Heart left ventricle (tissue), 16 donors: ENCODE results near the gene GBX2. TPM values are rescaled to one million over a fixed set of nuclear protein-coding genes. Genes with fewer than 3 reads are reported as not detected.
"Not testable (repeated sequence)": the region's sequence is repeated elsewhere in the genome, so short reads cannot be mapped to it uniquely, and the experiment has no call there.

Source experiments
- ATAC-seq, 4 donors: fragments of 200-7000 bp; cut with Tn5 transposase; one replicate each; pipeline ENCODE4 v1.9.1; 2020 to 2022; ENCODE audit warnings: moderate library complexity in 4 of 4, mild to moderate bottlenecking in 3 of 4, moderate number of reproducible peaks in 1 of 4
- DNase-seq, 5 donors: peaks; one replicate each; pipeline ENCODE4 v3.0.0-alpha.2; 2020
- H3K27ac ChIP-seq, 12 donors: fragments of 200-600 bp; sonication (generic) in 4 of 12; one replicate each; pipeline versions ENCODE4 v1.5.0 to v1.8.0; 2016 to 2022; ENCODE audit warnings: mild to moderate bottlenecking in 2 of 12
- H3K27me3 ChIP-seq, 9 donors: fragments of 200-600 bp; sonication (generic) in 2 of 9; one replicate each; pipeline versions ENCODE4 v1.5.1 to v1.8.0; 2016 to 2022; ENCODE audit warnings: mild to moderate bottlenecking in 3 of 9
- H3K36me3 ChIP-seq, 9 donors: fragments of 200-600 bp; sonication (generic) in 2 of 9; one replicate each; pipeline versions ENCODE4 v1.5.0 to v1.8.0; 2018 to 2022; ENCODE audit warnings: mild to moderate bottlenecking in 2 of 9
- H3K4me1 ChIP-seq, 12 donors: fragments of 200-600 bp; sonication (generic) in 4 of 12; one replicate each; pipeline versions ENCODE4 v1.5.0 to v1.8.0; 2016 to 2022; ENCODE audit warnings: mild to moderate bottlenecking in 3 of 12
- H3K4me3 ChIP-seq, 12 donors: fragments of 200-600 bp; sonication (generic) in 4 of 12; one replicate each; pipeline versions ENCODE4 v1.5.0 to v1.8.0; 2017 to 2022; ENCODE audit warnings: mild to moderate bottlenecking in 9 of 12, moderate library complexity in 4 of 12
- H3K9me3 ChIP-seq, 12 donors: fragments of 200-600 bp; sonication (generic) in 4 of 12; one replicate each; pipeline versions ENCODE4 v1.5.0 to v1.8.0; 2016 to 2022; ENCODE audit warnings: mild to moderate bottlenecking in 1 of 12
- POLR2A ChIP-seq, 2 donors: fragments of 450-650 bp; IDR thresholded peaks; one replicate each; pipeline ENCODE4 v1.6.1; 2017; ENCODE audit warnings: antibody characterized with exemption in 2 of 2, mild to moderate bottlenecking in 2 of 2, moderate library complexity in 2 of 2
- WGBS, 4 donors: extraction: QIAGEN DNeasy Blood & Tissue Kit in 2 of 4; methylation state at CpG; one replicate each; pipeline versions ENCODE4 v1.1.5 to v1.1.7; 2013 to 2018; 5-methylcytosine and 5-hydroxymethylcytosine counted together
- intact Hi-C, 10 donors: fragments of 100-400 bp; cut with DNase I; formaldehyde crosslinking; loops; one replicate each; pipeline versions ENCODE4 v1.11.1 to v1.14.2; 2022
- polyA plus RNA-seq, 2 donors: library from polyadenylated mRNA; stranded (reverse); fragments of 200-250 nt; gene quantifications; one replicate each; pipeline ENCODE4 v1.2.3, GENCODE V29; 2013
- total RNA-seq, 9 donors: library from RNA; depleted of rRNA in 2 of 9; stranded (reverse); fragments of >200 nt in 2 of 9; fragmentation: NEBNext Ultra II Directional in 3 of 9; extraction: Animal tissue kit (Norgen Biotek cat#: 25700) in 3 of 9; gene quantifications; one replicate each; pipeline versions ENCODE4 v1.1.0 to v1.2.4, GENCODE V29; 2016 to 2023
- TF ChIP-seq, protein P1 (sequence below), 12 donors: fragments of 200-600 bp; sonication (generic) in 4 of 12; IDR thresholded peaks; one replicate each; pipeline versions ENCODE4 v1.5.0 to v1.8.0; 2018 to 2022; ENCODE audit warnings: antibody characterized with exemption in 12 of 12, mild to moderate bottlenecking in 5 of 12
- donor health status: ischemic (EF 13 %, LVEDD 7.1; RV severe dilation, severe dysfunction).
- donor health status: healthy with polysubstance abuse.
- donor health status: DM: no; HTN: yes; CAD: no.
- donor health status: DM: no; HTN: no; CAD: no.
- donor health status: ischemic (EF 25% LVEDD 6.9; RV normal size, moderate dysfunction).
- donor health status: ischemic (EF 25% LVEDD 5.7; RV mildly dilated, moderate dysfunction).
- donor health status: healthy.
- donor health status: DM: yes; HTN: yes; CAD: no.
- donor health status: ischemic (EF 35%, LVEDD 5.7; RV mildly dilated, moderate dysfunction).
- donor health status: nonischemic (EF 11% LVEDD 7.7; RV severe dilation, severe dysfunction).
- donor health status: DM: yes; HTN: yes; CAD: no.
- donor health status: PGD.
- donor health status: ischemic (EF 29% LVEDD 5.4; RV normal size, mild dysfunction).
- donor health status: nonischemic (EF 23%, LVEDD 6.1; RV moderate dilation, normal function).

GBX2 gene
- total and polyA plus RNA-seq, 11 donors = 0.15 to 0.55 (median 0.17) TPM; not detected in 8

DNA sequence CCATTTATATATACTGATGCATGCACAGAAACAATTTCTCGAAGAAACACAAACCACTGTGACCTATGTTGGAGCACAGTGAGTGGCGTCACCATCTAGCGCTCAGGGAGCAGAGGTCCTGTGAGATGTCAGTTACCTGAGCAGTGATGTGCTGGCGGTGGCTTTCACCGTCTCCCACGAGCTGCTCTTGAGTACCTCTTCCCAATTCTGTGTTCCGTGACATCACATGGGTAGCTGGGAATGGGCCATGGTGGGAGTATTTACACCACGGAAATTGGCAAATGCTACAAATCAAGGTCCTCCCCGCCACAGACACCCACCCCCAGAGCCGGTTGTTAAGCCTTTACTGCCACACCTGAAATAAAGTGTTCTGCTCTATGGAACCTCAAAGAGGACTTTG lies 24.4 kb downstream of the GBX2 start:
- H3K27ac ChIP-seq = no peak overlapping the region
- H3K4me3 ChIP-seq = no peak overlapping the region
- H3K27me3 ChIP-seq = peaks cover 0 to 43% (median 10%) of the 10 kb centered on the region in 9 donors
- intact Hi-C loops = no loop called here
- H3K9me3 ChIP-seq = no peaks in the 10 kb centered on the region
- no peak for DNase-seq
- WGBS, 4 donors = 86 to 95% (median 94%) methylated on average over 10 of the region's 10 CpGs
- H3K36me3 ChIP-seq = no peaks in the 10 kb centered on the region
- ATAC-seq = no peak
- TF ChIP-seq, protein P1, sequence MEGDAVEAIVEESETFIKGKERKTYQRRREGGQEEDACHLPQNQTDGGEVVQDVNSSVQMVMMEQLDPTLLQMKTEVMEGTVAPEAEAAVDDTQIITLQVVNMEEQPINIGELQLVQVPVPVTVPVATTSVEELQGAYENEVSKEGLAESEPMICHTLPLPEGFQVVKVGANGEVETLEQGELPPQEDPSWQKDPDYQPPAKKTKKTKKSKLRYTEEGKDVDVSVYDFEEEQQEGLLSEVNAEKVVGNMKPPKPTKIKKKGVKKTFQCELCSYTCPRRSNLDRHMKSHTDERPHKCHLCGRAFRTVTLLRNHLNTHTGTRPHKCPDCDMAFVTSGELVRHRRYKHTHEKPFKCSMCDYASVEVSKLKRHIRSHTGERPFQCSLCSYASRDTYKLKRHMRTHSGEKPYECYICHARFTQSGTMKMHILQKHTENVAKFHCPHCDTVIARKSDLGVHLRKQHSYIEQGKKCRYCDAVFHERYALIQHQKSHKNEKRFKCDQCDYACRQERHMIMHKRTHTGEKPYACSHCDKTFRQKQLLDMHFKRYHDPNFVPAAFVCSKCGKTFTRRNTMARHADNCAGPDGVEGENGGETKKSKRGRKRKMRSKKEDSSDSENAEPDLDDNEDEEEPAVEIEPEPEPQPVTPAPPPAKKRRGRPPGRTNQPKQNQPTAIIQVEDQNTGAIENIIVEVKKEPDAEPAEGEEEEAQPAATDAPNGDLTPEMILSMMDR (IDR thresholded peaks at IDR 0.05) = no peak
- no peak for TF ChIP-seq POLR2A (IDR thresholded peaks at IDR 0.05)
- peaks cover 0 to 4% (median 0%) of the 10 kb centered on the region in 12 donors for H3K4me1 ChIP-seq

DNA sequence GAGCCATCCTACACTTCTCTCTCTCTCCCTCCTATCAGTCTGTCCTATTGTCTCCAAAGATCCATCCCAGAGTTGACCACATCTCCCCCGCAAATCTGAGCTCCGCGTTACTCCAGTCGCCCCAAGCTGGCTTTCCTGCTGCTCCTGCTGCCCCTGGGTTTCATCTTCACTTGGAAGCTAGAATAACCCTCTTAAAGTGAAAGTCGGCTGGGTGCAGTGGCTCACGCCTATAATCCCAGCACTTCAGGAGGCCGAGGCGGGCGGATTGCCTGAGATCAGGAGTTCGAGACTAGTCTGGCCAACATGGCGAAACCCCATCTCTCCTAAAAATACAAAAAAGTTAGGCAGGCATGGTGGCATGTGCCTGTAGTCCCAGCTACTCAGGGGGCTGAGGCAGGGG lies 26.6 kb downstream of the GBX2 start:
- WGBS, 4 donors = 85 to 93% (median 88%) methylated on average over 11 of the region's 11 CpGs
- ATAC-seq, intact Hi-C loops: not testable (repeated sequence)

DNA sequence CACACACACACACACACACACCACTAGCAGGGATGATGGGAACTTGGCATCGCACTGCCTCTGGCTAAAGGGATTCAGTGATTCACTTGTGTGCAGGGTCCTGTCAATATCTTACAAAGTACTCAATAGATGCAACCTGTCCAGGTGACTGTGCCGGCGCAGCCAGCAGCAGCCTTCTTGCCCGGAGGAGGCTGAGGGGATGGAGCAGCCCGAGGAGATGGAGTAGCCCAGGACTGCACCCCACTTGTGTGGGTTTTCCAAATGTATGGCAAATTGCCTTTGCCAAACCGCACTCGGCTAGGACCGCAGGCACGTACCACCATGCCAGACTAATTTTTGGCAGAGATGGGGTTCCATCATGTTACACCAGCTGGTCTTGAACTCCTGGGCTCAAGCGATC lies 31.1 kb downstream of the GBX2 start:
- WGBS, 4 donors = 95% methylated on average over 10 of the region's 10 CpGs
- no peak for TF ChIP-seq POLR2A (IDR thresholded peaks at IDR 0.05)
- TF ChIP-seq, protein P1 (IDR thresholded peaks at IDR 0.05) = no peak
- ATAC-seq (no peak), DNase-seq (no peak)
- Histone ChIP-seq H3K36me3 (peaks cover 0 to under 1% (median 0%) of the 10 kb centered on the region in 9 donors), H3K27ac (no peak overlapping the region), H3K9me3 (no peaks in the 10 kb centered on the region), H3K4me1 (no peaks in the 10 kb centered on the region), H3K27me3 (peaks cover 0 to 22% (median 4%) of the 10 kb centered on the region in 9 donors), H3K4me3 (no peak overlapping the region)
- intact Hi-C loops = no loop called here

More for the DNA sequence above, 26.6 kb downstream of the GBX2 start:
- DNase-seq, H3K4me3 ChIP-seq, H3K4me1 ChIP-seq, H3K9me3 ChIP-seq, H3K36me3 ChIP-seq, H3K27ac ChIP-seq: not testable (repeated sequence)
- H3K27me3 ChIP-seq = peaks cover 0 to 43% (median 8%) of the 10 kb centered on the region in 9 donors

DNA sequence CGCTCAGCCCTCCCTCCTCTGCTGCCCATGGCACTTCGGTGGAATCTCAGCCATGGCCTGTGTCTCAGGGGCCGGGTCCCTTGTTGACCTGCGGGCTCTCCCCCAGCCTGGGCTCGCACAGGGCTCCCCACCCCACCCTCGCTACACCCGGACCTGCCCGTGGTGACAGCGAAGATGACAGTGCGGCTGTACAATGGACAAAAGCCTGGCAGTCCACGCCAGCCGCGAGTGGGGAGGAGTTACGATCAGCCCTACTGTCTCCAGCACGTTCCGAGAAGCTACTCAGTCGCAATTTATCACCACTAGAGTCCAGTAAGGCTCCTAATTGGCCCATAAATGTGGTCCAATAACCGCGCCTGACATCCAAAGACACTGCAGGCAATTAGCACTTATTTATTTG lies 31.6 kb downstream of the GBX2 start:
- Histone ChIP-seq H3K4me1 (no peaks in the 10 kb centered on the region), H3K36me3 (peaks cover 0 to 6% (median 0%) of the 10 kb centered on the region in 9 donors), H3K9me3 (no peaks in the 10 kb centered on the region), H3K27ac (no peak overlapping the region), H3K4me3 (no peak overlapping the region), H3K27me3 (peaks cover 0 to 18% (median 4%) of the 10 kb centered on the region in 9 donors)
- intact Hi-C loops = no loop called here
- no peak for TF ChIP-seq POLR2A (IDR thresholded peaks at IDR 0.05)
- TF ChIP-seq, protein P1 (IDR thresholded peaks at IDR 0.05) = no peak
- DNase-seq = no peak
- WGBS, 4 donors = 89 to 95% (median 92%) methylated on average over 16 to 19 of the region's 19 CpGs
- no peak for ATAC-seq

DNA sequence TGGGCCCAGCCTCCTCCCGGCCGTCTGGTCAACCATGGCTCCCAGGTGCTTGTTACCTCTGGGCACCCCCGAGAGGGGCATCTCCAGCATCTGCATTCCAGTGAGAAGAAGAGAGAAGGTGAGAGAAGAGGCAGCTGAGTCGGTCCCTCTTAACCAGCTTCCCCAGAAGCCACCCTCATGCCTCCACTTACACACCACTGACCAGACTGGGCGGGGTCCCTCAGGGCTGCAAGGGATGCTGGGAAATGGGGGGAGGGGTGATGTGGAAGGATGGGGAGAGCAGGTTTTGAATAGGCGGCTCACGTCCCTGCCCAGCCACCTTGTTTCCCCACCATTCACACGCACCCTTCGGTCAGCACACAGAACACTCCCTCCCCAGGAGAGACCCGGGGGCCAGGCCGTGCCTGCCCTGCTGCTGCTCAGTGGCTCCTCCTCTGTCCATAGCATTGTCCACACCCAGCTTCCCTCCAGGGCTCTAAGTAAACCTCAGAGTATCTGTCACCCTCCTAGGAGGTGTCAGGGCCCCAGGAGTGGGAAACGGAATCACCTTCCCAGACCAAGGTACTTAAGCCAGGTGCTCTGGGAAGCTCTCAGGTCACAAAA lies 34.7 kb downstream of the GBX2 start:
- Histone ChIP-seq H3K4me3 (no peak overlapping the region), H3K27ac (no peak overlapping the region), H3K27me3 (no peaks in the 10 kb centered on the region), H3K9me3 (no peaks in the 10 kb centered on the region), H3K36me3 (peaks cover 0 to 6% (median 0%) of the 10 kb centered on the region in 9 donors), H3K4me1 (no peaks in the 10 kb centered on the region)
- 87 to 95% (median 90%) methylated on average over 11 to 12 of the region's 12 CpGs for WGBS, 4 donors
- intact Hi-C loops = no loop called here
- ATAC-seq (no peak), DNase-seq (no peak)
- TF ChIP-seq POLR2A (IDR thresholded peaks at IDR 0.05) = no peak
- TF ChIP-seq, protein P1 (IDR thresholded peaks at IDR 0.05) = no peak
